GM23338 (cell line): ENCODE results near the gene HEPACAM. TPM values are rescaled to one million over a fixed set of nuclear protein-coding genes. Genes with fewer than 3 reads are reported as not detected.

Source experiments
- ATAC-seq: fragments of 200-7000 bp; cut with Tn5 transposase; 3 replicates; pipeline ENCODE4 v1.9.1; 2020
- DNase-seq: peaks from one replicate; pipeline ENCODE4 v3.0.0-alpha.2; 2015; ENCODE audit warnings: low spot score
- H2AFZ ChIP-seq: fragments of 200-600 bp; sonication (generic); 2 replicates; pipeline ENCODE4 v1.8.0; 2016; ENCODE audit warnings: antibody characterized with exemption, mild to moderate bottlenecking, moderate library complexity
- H3F3A ChIP-seq: fragments of 200-600 bp; sonication (generic); replicated peaks from 2 replicates; pipeline ENCODE4 v1.8.0; 2017; ENCODE audit warnings: antibody characterized with exemption, mixed run types, low read depth
- H3K27ac ChIP-seq: fragments of 200-600 bp; sonication (generic); 2 replicates; pipeline ENCODE4 v1.6.1; 2016; ENCODE audit warnings: low read depth
- H3K27me3 ChIP-seq: fragments of 200-600 bp; sonication (generic); 2 replicates; pipeline ENCODE4 v1.8.0; 2016; ENCODE audit warnings: mild to moderate bottlenecking, mixed run types, moderate library complexity; ENCODE audit not compliant: insufficient read depth
- H3K36me3 ChIP-seq: fragments of 200-600 bp; sonication (generic); 2 replicates; pipeline ENCODE4 v1.8.0; 2016; ENCODE audit warnings: mild to moderate bottlenecking; ENCODE audit not compliant: insufficient read depth
- H3K4me1 ChIP-seq: fragments of 200-600 bp; sonication (generic); 2 replicates; pipeline ENCODE4 v1.8.0; 2016; ENCODE audit warnings: mild to moderate bottlenecking, moderate library complexity; ENCODE audit not compliant: insufficient read depth
- H3K4me2 ChIP-seq: fragments of 200-600 bp; sonication (generic); 2 replicates; pipeline ENCODE4 v1.7.1; 2017; ENCODE audit warnings: mixed run types
- H3K4me3 ChIP-seq: fragments of 200-600 bp; sonication (generic); 2 replicates; pipeline ENCODE4 v1.6.1; 2016; ENCODE audit warnings: mixed run types
- H3K79me2 ChIP-seq: fragments of 200-600 bp; sonication (generic); replicated peaks from 2 replicates; pipeline ENCODE4 v1.8.0; 2017; ENCODE audit warnings: mild to moderate bottlenecking; ENCODE audit not compliant: insufficient read depth
- H3K9me2 ChIP-seq: fragments of 200-600 bp; sonication (generic); 2 replicates; pipeline ENCODE4 v1.8.0; 2017; ENCODE audit not compliant: insufficient read depth
- H4K20me1 ChIP-seq: fragments of 200-600 bp; sonication (generic); replicated peaks from 2 replicates; pipeline ENCODE4 v1.8.0; 2017; ENCODE audit warnings: mild to moderate bottlenecking; ENCODE audit not compliant: insufficient read depth
- H3K27ac Mint-ChIP-seq: 2 replicates; pipeline ENCODE4 v1.8.0; 2020; ENCODE audit warnings: inconsistent platforms, mild to moderate bottlenecking, moderate library complexity, mixed read lengths
- H3K27me3 Mint-ChIP-seq: 3 replicates; pipeline ENCODE4 v1.8.0; 2022; ENCODE audit warnings: low read depth, mild to moderate bottlenecking, moderate library complexity, mixed read lengths, inconsistent platforms; ENCODE audit not compliant: insufficient read depth, poor library complexity
- H3K36me3 Mint-ChIP-seq: 3 replicates; pipeline ENCODE4 v1.8.0; 2021; ENCODE audit warnings: low read depth, mild to moderate bottlenecking, inconsistent platforms, moderate library complexity, mixed read lengths
- H3K4me1 Mint-ChIP-seq: 3 replicates; pipeline ENCODE4 v1.8.0; 2020; ENCODE audit warnings: mild to moderate bottlenecking, inconsistent platforms, mixed read lengths
- H3K4me3 Mint-ChIP-seq: 3 replicates; pipeline ENCODE4 v1.8.0; 2021; ENCODE audit warnings: moderate library complexity, mild to moderate bottlenecking, inconsistent platforms, mixed read lengths
- H3K9me3 Mint-ChIP-seq: 3 replicates; pipeline ENCODE4 v1.8.0; 2020; ENCODE audit warnings: moderate library complexity, mild to moderate bottlenecking, inconsistent platforms, mixed read lengths
- CREB1 ChIP-seq: fragments of 250-450 bp; sonication (Bioruptor Pico); IDR thresholded peaks from 2 replicates; pipeline ENCODE4 v1.5.0; 2020; ENCODE audit warnings: low read depth, mild to moderate bottlenecking, moderate library complexity
- CTCF ChIP-seq, 2 experiments: fragments of 200-600 bp in 1 of 2; sonication (generic) in 1 of 2; conservative IDR thresholded peaks; 2 replicates each; pipeline versions ENCODE4 v1.5.1 to v1.6.1; 2016 to 2017; ENCODE audit warnings: antibody characterized with exemption in 2 of 2, low read depth in 2 of 2, mild to moderate bottlenecking in 2 of 2, moderate library complexity in 1 of 2
- ETS1 ChIP-seq: IDR thresholded peaks from 2 replicates; pipeline ENCODE4 v1.6.1; 2016; ENCODE audit warnings: antibody characterized with exemption
- EZH2 ChIP-seq: fragments of 200-600 bp; sonication (generic); IDR thresholded peaks from one replicate; pipeline ENCODE4 v1.8.0; 2017; ENCODE audit warnings: antibody characterized with exemption, mild to moderate bottlenecking, low read depth; ENCODE audit not compliant: unreplicated experiment
- EZH2phosphoT487 ChIP-seq: fragments of 200-600 bp; sonication (generic); IDR thresholded peaks from one replicate; pipeline ENCODE4 v1.8.1; 2018; ENCODE audit warnings: antibody characterized with exemption; ENCODE audit not compliant: unreplicated experiment
- JUNB ChIP-seq: IDR thresholded peaks from one replicate; pipeline ENCODE4 v1.6.1; 2016; ENCODE audit warnings: antibody characterized with exemption; ENCODE audit not compliant: unreplicated experiment
- NANOG ChIP-seq: IDR thresholded peaks from 2 replicates; pipeline ENCODE4 v1.6.1; 2016; ENCODE audit warnings: antibody characterized with exemption, borderline replicate concordance
- POLR2AphosphoS5 ChIP-seq: IDR thresholded peaks from 2 replicates; pipeline ENCODE4 v1.6.1; 2016; ENCODE audit warnings: antibody characterized with exemption, low read depth
- REST ChIP-seq: IDR thresholded peaks from one replicate; pipeline ENCODE4 v1.6.1; 2018; ENCODE audit warnings: antibody characterized with exemption; ENCODE audit not compliant: unreplicated experiment
- STAT1 ChIP-seq: IDR thresholded peaks from one replicate; pipeline ENCODE4 v1.6.1; 2016; ENCODE audit warnings: antibody characterized with exemption; ENCODE audit not compliant: unreplicated experiment
- ZNF331 ChIP-seq: fragments of 250-450 bp; sonication (Bioruptor Pico); IDR thresholded peaks from 2 replicates; pipeline ENCODE4 v1.5.0; 2020; ENCODE audit warnings: low read depth, mild to moderate bottlenecking, moderate library complexity
- ZNF462 ChIP-seq: fragments of 250-450 bp; sonication (Bioruptor Pico); IDR thresholded peaks from 2 replicates; pipeline ENCODE4 v1.5.0; 2020; ENCODE audit warnings: mild to moderate bottlenecking, moderate library complexity
- polyA plus RNA-seq: library from polyadenylated mRNA; unstranded; fragments of >200 nt; fragmentation: Nextera tagmentation; extraction: Ambion mirVana; gene quantifications from 2 replicates; pipeline ENCODE4 v1.2.1, GENCODE V29; 2016
- total RNA-seq: library from RNA; depleted of rRNA; stranded (reverse); fragments of >200 nt; shearing (Covaris generic); gene quantifications from 2 replicates; pipeline ENCODE4 v1.2.3, GENCODE V29; 2014

HEPACAM gene
- total and polyA plus RNA-seq, 2 experiments from 2014 or later: 0.17 TPM; not detected in 1

GRCh38 chr11:124892750-124893454 is 42.9 kb downstream of the HEPACAM start:
- H3K27ac Mint-ChIP-seq: no peak overlapping the region
- H3K4me1 Mint-ChIP-seq: peaks cover 6% of the 10 kb centered on the region
- no peaks in the 10 kb centered on the region for H3K79me2 ChIP-seq
- H2AFZ ChIP-seq: no peak overlapping the region
- no peak overlapping the region for H3K27ac ChIP-seq
- H3F3A ChIP-seq: no peaks in the 10 kb centered on the region
- ATAC-seq (no peak), DNase-seq (no peak)
- no peaks in the 10 kb centered on the region for H4K20me1 ChIP-seq
- no peaks in the 10 kb centered on the region for H3K9me3 Mint-ChIP-seq
- H3K36me3 ChIP-seq: no peaks in the 10 kb centered on the region
- no peaks in the 10 kb centered on the region for H3K4me1 ChIP-seq
- H3K4me3 ChIP-seq: no peak overlapping the region
- no peak overlapping the region for H3K4me3 Mint-ChIP-seq
- H3K4me2 ChIP-seq: no peak overlapping the region
- no peak for TF ChIP-seq EZH2
- no peak for TF ChIP-seq CTCF (conservative IDR thresholded peaks at IDR 0.05; ENCODE audit: low read depth in 2 of 2)
- TF ChIP-seq ETS1: no peak
- no peak for TF ChIP-seq POLR2AphosphoS5
- no peak for TF ChIP-seq ZNF462 (CRISPR knock-in tag)
- TF ChIP-seq NANOG: no peak
- no peak for TF ChIP-seq CREB1 (CRISPR knock-in tag)
- TF ChIP-seq JUNB: no peak
- TF ChIP-seq STAT1: no peak
- no peak for TF ChIP-seq REST
- no peak for TF ChIP-seq ZNF331 (CRISPR knock-in tag)
- no peak for TF ChIP-seq EZH2phosphoT487
- H3K9me2 ChIP-seq: no peaks in the 10 kb centered on the region
- H3K27me3 Mint-ChIP-seq: peaks cover 9% of the 10 kb centered on the region
- H3K27me3 ChIP-seq: 0 out of 2 replicates have a peak, but pooled peaks cover 5% of the 10 kb centered on the region
- no peaks in the 10 kb centered on the region; the same call in 2 of the 3 replicates for H3K36me3 Mint-ChIP-seq
